ENCODE data around the gene NDUFAF8.

Gene NDUFAF8

GRCh38 chr17:81238815-81239713 is at the start of gene NDUFAF8, which contains the start of gene TEPSIN:
Gene NDUFAF8, plus strand, starts transcription at chr17:81239318. Its CDS starts 46 bp downstream, at chr17:81239364.
Gene TEPSIN, minus strand, starts transcription at chr17:81239055. Its CDS starts 22 bp downstream, at chr17:81239033.
- H3K4me3 ChIP-seq (ENCODE audit: low read depth, low read length): peak within 1 kb of the TSS; percentile 81
- TF ChIP-seq CTCF (IDR thresholded peaks at IDR 0.05; ENCODE audit: borderline replicate concordance, insufficient read depth, low read depth, low read length): no peak

GRCh38 chr17:81189670-81190530 is 49.2 kb upstream of the NDUFAF8 start:
- TF ChIP-seq CTCF (IDR thresholded peaks at IDR 0.05; ENCODE audit: borderline replicate concordance, insufficient read depth, low read depth, low read length): no peak
- H3K4me3 ChIP-seq (ENCODE audit: low read depth, low read length): no peak overlapping the region

- no peak for TF ChIP-seq CTCF (IDR thresholded peaks at IDR 0.05; ENCODE audit: borderline replicate concordance, insufficient read depth, low read depth, low read length)
Measured at GRCh38 chr17:81190591-81190990, 48.5 kb upstream of the NDUFAF8 start.

GRCh38 chr17:81191116-81191515 is 48.0 kb upstream of the NDUFAF8 start:
- no peak overlapping the region for H3K4me3 ChIP-seq (ENCODE audit: low read depth, low read length)

More at GRCh38 chr17:81190591-81190990, 48.5 kb upstream of the NDUFAF8 start:
- no peak overlapping the region for H3K4me3 ChIP-seq (ENCODE audit: low read depth, low read length)

GRCh38 chr17:81191646-81192045 is 47.5 kb upstream of the NDUFAF8 start:
- H3K4me3 ChIP-seq (ENCODE audit: low read depth, low read length): no peak overlapping the region
- TF ChIP-seq CTCF (IDR thresholded peaks at IDR 0.05; ENCODE audit: borderline replicate concordance, insufficient read depth, low read depth, low read length): no peak

More at GRCh38 chr17:81191116-81191515, 48.0 kb upstream of the NDUFAF8 start:
- no peak for TF ChIP-seq CTCF (IDR thresholded peaks at IDR 0.05; ENCODE audit: borderline replicate concordance, insufficient read depth, low read depth, low read length)

- TF ChIP-seq CTCF (IDR thresholded peaks at IDR 0.05; ENCODE audit: borderline replicate concordance, insufficient read depth, low read depth, low read length): no peak
- no peak overlapping the region for H3K4me3 ChIP-seq (ENCODE audit: low read depth, low read length)
Measured at GRCh38 chr17:81192386-81193050, 46.6 kb upstream of the NDUFAF8 start.
